HCT116 (cell line): Measurements from ENCODE around the gene CD24. TPM values are rescaled to one million over a fixed set of nuclear protein-coding genes. Genes with fewer than 3 reads are reported as not detected.
A peak's percentile ranks its signal among the peaks of the same experiment; 100 is the strongest.

Experiments used
- ATAC-seq: fragments of 200-7000 bp; cut with Tn5 transposase; 2 replicates; pipeline ENCODE4 v1.9.1; 2020; ENCODE audit warnings: mild to moderate bottlenecking, moderate library complexity
- BruUV-seq: library from RNA; stranded (reverse); fragments of 400-500 nt; replicated peaks from 2 replicates; lab custom pipeline; 2021; lab: Mats Ljungman, UMichigan
- CTCF ChIA-PET: fragments of 300-600 bp; sonication (Branson Sonifier 250); formaldehyde crosslinking; loops from one replicate; lab custom pipeline; 2021; ENCODE audit warnings: antibody characterized with exemption; lab: Charles Lee
- POLR2A ChIA-PET: fragments of 300-600, 350-600 bp; sonication (Branson Sonifier 250); formaldehyde crosslinking; loops from one replicate; lab custom pipeline; 2021; ENCODE audit warnings: antibody characterized with exemption; lab: Charles Lee
- RAD21 ChIA-PET, 2 experiments: fragments of 300-600 bp; sonication (Branson Sonifier 250); formaldehyde crosslinking; loops; one replicate each; lab custom pipeline; 2023; ENCODE audit warnings: low total read pairs in 2 of 2; ENCODE audit not compliant: uncharacterized antibody in 2 of 2, unreplicated experiment in 2 of 2, low non-redundant PET in 1 of 2; lab: Charles Lee
- DNase-seq: peaks from one replicate; pipeline ENCODE4 v3.0.0-alpha.2; 2010; ENCODE audit warnings: low read depth, low spot score
- H2AFZ ChIP-seq: fragments of 200-600 bp; shearing (Covaris generic), sonication (generic); 2 replicates; pipeline ENCODE4 v1.6.1; 2017; ENCODE audit warnings: low read depth, mixed run types, mixed read lengths, antibody characterized with exemption, low read length; ENCODE audit not compliant: poor library complexity, severe bottlenecking
- H3K27ac ChIP-seq: 2 replicates; pipeline ENCODE4 v1.5.1; 2012; ENCODE audit warnings: low read depth, low read length
- H3K27me3 ChIP-seq: fragments of 200-600 bp; sonication (generic); 2 replicates; pipeline ENCODE4 v1.6.1; 2016; ENCODE audit warnings: mixed run types, low read length, mixed read lengths; ENCODE audit not compliant: insufficient read depth
- H3K36me3 ChIP-seq, 2 experiments: fragments of 200-500 bp in 1 of 2; fragments of 200-600 bp in 1 of 2; sonication (Bioruptor generic) in 1 of 2; sonication (generic) in 1 of 2; 2 replicates each; pipeline versions ENCODE4 v1.5.1 to v1.6.1; 2014 to 2016; ENCODE audit warnings: low read length in 2 of 2, inconsistent platforms in 1 of 2, mixed read lengths in 1 of 2, mixed run types in 1 of 2; ENCODE audit not compliant: insufficient read depth in 2 of 2, control insufficient read depth in 1 of 2
- H3K4me1 ChIP-seq, 2 experiments: fragments of 200-600 bp in 1 of 2; sonication (generic) in 1 of 2; 2 replicates each; pipeline versions ENCODE4 v1.5.1 to v1.6.1; 2012 to 2017; ENCODE audit warnings: low read length in 2 of 2, inconsistent platforms in 1 of 2, mild to moderate bottlenecking in 1 of 2, mixed read lengths in 1 of 2, mixed run types in 1 of 2, moderate library complexity in 1 of 2; ENCODE audit not compliant: insufficient read depth in 2 of 2, control insufficient read depth in 1 of 2
- H3K4me2 ChIP-seq: fragments of 200-600 bp; sonication (generic); 2 replicates; pipeline ENCODE4 v1.6.1; 2017; ENCODE audit warnings: mixed run types, low read length, mixed read lengths
- H3K4me3 ChIP-seq, 2 experiments: fragments of 200-600 bp in 1 of 2; sonication (generic) in 1 of 2; replicated peaks in 1 of 2; 2 replicates each; pipeline ENCODE4 v1.5.1; 2011 to 2016; ENCODE audit warnings: low read length in 2 of 2, control low read depth in 1 of 2, low read depth in 1 of 2, mild to moderate bottlenecking in 1 of 2, mixed read lengths in 1 of 2, mixed run types in 1 of 2
- H3K79me2 ChIP-seq: fragments of 200-600 bp; sonication (generic); 2 replicates; pipeline ENCODE4 v1.6.1; 2017; ENCODE audit warnings: mild to moderate bottlenecking, mixed run types, low read length, moderate library complexity, mixed read lengths; ENCODE audit not compliant: insufficient read depth
- H3K9ac ChIP-seq: fragments of 200-600 bp; sonication (generic); 2 replicates; pipeline ENCODE4 v1.6.1; 2016; ENCODE audit warnings: low read length, mixed read lengths
- H3K9me2 ChIP-seq: fragments of 200-600 bp; sonication (generic), shearing (Covaris generic); 2 replicates; pipeline ENCODE4 v1.6.1; 2017; ENCODE audit warnings: mixed run types, mild to moderate bottlenecking, moderate library complexity; ENCODE audit not compliant: insufficient read depth
- H3K9me3 ChIP-seq, 2 experiments: fragments of 200-500 bp in 1 of 2; fragments of 200-600 bp in 1 of 2; sonication (Bioruptor generic) in 1 of 2; sonication (generic) in 1 of 2; 2 replicates each; pipeline ENCODE4 v1.6.1; 2014 to 2017; ENCODE audit warnings: low read length in 2 of 2, mixed read lengths in 2 of 2, inconsistent platforms in 1 of 2, low read depth in 1 of 2, mild to moderate bottlenecking in 1 of 2, mixed run types in 1 of 2, moderate library complexity in 1 of 2; ENCODE audit not compliant: control insufficient read depth in 1 of 2, insufficient read depth in 1 of 2
- H4K20me1 ChIP-seq: fragments of 200-600 bp; sonication (generic), shearing (Covaris generic); 2 replicates; pipeline ENCODE4 v1.6.1; 2017; ENCODE audit warnings: mixed run types, mild to moderate bottlenecking, moderate library complexity; ENCODE audit not compliant: insufficient read depth
- CTCF ChIP-seq, 3 experiments: fragments of 200-600 bp in 1 of 3; sonication (generic) in 1 of 3; IDR thresholded peaks in 2 of 3; conservative IDR thresholded peaks in 1 of 3; 2 replicates each; pipeline ENCODE4 v1.5.1; 2012 to 2017; ENCODE audit warnings: low read depth in 2 of 3, low read length in 2 of 3, antibody characterized with exemption in 1 of 3, borderline replicate concordance in 1 of 3, control low read depth in 1 of 3, mild to moderate bottlenecking in 1 of 3, mixed read lengths in 1 of 3, mixed run types in 1 of 3, moderate library complexity in 1 of 3; ENCODE audit not compliant: insufficient read depth in 1 of 3
- EZH2phosphoT487 ChIP-seq: fragments of 200-600 bp; IDR thresholded peaks from 2 replicates; pipeline ENCODE4 v1.6.1; 2018; ENCODE audit warnings: antibody characterized with exemption, borderline replicate concordance
- JUND ChIP-seq: IDR thresholded peaks from 2 replicates; pipeline ENCODE4 v1.6.1; 2012
- RAD21 ChIP-seq: IDR thresholded peaks from 2 replicates; pipeline ENCODE4 v1.6.1; 2012; ENCODE audit warnings: low read depth, mild to moderate bottlenecking
- SP1 ChIP-seq: IDR thresholded peaks from 2 replicates; pipeline ENCODE4 v1.6.1; 2012; ENCODE audit warnings: low read depth
- SRF ChIP-seq: IDR thresholded peaks from 2 replicates; pipeline ENCODE4 v1.6.1; 2012; ENCODE audit warnings: low read depth
- ZFX ChIP-seq: fragments of 450-650 bp; IDR thresholded peaks from 2 replicates; pipeline ENCODE4 v1.6.1; 2017
- intact Hi-C: fragments of 100-400 bp; cut with micrococcal nuclease; formaldehyde crosslinking; loops from 2 replicates; pipeline ENCODE4 v1.10.0; 2022
- total RNA-seq: library from RNA; stranded (reverse); gene quantifications from one replicate; pipeline ENCODE4 v1.2.1, GENCODE V29; 2021; ENCODE audit not compliant: unreplicated experiment
- TF ChIP-seq, protein P1 (sequence below): IDR thresholded peaks from 2 replicates; pipeline ENCODE4 v1.6.1; 2012; ENCODE audit warnings: low read depth
- TF ChIP-seq, protein P2 (sequence below): IDR thresholded peaks from 2 replicates; pipeline ENCODE4 v1.6.1; 2012

The CD24 gene
- total RNA-seq, 1 experiment from 2014 or later = 7.3 TPM

GRCh38 chr6:106974999-106975737 is 639 bp upstream of the CD24 start:
- no TSS peak for BruUV-seq
- peak overlapping the region; percentile 57 for H3K9ac ChIP-seq
- ChIA-PET POLR2A (no interaction called here), RAD21 (interaction anchor here in 1 of 2 experiments (0.6 kb wide), 1 partner anchor 92 kb away, joined by 3 read pairs; no protein-coding TSS in a partner anchor), CTCF (no interaction called here)
- peak; percentile 88 for ATAC-seq
- intact Hi-C loops = loop anchor here (5.0 kb wide), 1 partner anchor 93 kb away; no protein-coding TSS in a partner anchor
- no peaks in the 10 kb centered on the region for H3K9me3 ChIP-seq
- H3K9me2 ChIP-seq = no peaks in the 10 kb centered on the region
- H3K79me2 ChIP-seq = no peaks in the 10 kb centered on the region
- peak overlapping the region; percentile 23; the same call in 1 of the 2 replicates for H3K27ac ChIP-seq
- H2AFZ ChIP-seq = peak overlapping the region; percentile 97
- H3K4me2 ChIP-seq = peak overlapping the region; percentile 95
- no peak for DNase-seq
- peak overlapping the region; percentile 65 to 73 for H3K4me3 ChIP-seq
- H3K4me1 ChIP-seq = peaks cover 5 to 20% of the 10 kb centered on the region in 2 experiments; a peak in 3 of 4 replicates
- H3K36me3 ChIP-seq = no peaks in the 10 kb centered on the region
- H4K20me1 ChIP-seq = no peaks in the 10 kb centered on the region
- TF ChIP-seq SP1 (no peak), SRF (no peak), RAD21 (peak; percentile 62), CTCF (IDR thresholded peaks at IDR 0.05 in 2 of 3, conservative IDR thresholded peaks at IDR 0.05 in 1 of 3; ENCODE audit: borderline replicate concordance in 1 of 3, insufficient read depth in 1 of 3, low read depth in 2 of 3, low read length in 2 of 3) (peak; percentile 10 to 39 (median 11); a peak in 1 of 6 replicates), JUND (no peak), EZH2phosphoT487 (no peak), ZFX (peak; percentile 27; the same call in 1 of the 2 replicates)
- TF ChIP-seq, protein P1, sequence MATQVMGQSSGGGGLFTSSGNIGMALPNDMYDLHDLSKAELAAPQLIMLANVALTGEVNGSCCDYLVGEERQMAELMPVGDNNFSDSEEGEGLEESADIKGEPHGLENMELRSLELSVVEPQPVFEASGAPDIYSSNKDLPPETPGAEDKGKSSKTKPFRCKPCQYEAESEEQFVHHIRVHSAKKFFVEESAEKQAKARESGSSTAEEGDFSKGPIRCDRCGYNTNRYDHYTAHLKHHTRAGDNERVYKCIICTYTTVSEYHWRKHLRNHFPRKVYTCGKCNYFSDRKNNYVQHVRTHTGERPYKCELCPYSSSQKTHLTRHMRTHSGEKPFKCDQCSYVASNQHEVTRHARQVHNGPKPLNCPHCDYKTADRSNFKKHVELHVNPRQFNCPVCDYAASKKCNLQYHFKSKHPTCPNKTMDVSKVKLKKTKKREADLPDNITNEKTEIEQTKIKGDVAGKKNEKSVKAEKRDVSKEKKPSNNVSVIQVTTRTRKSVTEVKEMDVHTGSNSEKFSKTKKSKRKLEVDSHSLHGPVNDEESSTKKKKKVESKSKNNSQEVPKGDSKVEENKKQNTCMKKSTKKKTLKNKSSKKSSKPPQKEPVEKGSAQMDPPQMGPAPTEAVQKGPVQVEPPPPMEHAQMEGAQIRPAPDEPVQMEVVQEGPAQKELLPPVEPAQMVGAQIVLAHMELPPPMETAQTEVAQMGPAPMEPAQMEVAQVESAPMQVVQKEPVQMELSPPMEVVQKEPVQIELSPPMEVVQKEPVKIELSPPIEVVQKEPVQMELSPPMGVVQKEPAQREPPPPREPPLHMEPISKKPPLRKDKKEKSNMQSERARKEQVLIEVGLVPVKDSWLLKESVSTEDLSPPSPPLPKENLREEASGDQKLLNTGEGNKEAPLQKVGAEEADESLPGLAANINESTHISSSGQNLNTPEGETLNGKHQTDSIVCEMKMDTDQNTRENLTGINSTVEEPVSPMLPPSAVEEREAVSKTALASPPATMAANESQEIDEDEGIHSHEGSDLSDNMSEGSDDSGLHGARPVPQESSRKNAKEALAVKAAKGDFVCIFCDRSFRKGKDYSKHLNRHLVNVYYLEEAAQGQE = no peak
- TF ChIP-seq, protein P2, sequence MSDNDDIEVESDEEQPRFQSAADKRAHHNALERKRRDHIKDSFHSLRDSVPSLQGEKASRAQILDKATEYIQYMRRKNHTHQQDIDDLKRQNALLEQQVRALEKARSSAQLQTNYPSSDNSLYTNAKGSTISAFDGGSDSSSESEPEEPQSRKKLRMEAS = 0 out of 2 replicates have a peak, but pooled peaks have one; percentile 24
- H3K27me3 ChIP-seq = no peaks in the 10 kb centered on the region
